Glutamatergic neuron (in vitro differentiated cells): ENCODE data around the gene CEP128. TPM values are rescaled to one million over a fixed set of nuclear protein-coding genes. Genes with fewer than 3 reads are reported as not detected.

Experiments used
- DNase-seq: peaks from one replicate; pipeline ENCODE4 v3.0.0; 2022
- H3K27ac Mint-ChIP-seq: one replicate; pipeline ENCODE4 v1.8.0; 2020; ENCODE audit warnings: mild to moderate bottlenecking, mixed read lengths, inconsistent platforms; ENCODE audit not compliant: unreplicated experiment
- H3K27me3 Mint-ChIP-seq: one replicate; pipeline ENCODE4 v1.8.0; 2020; ENCODE audit warnings: mild to moderate bottlenecking, moderate library complexity, mixed read lengths, inconsistent platforms; ENCODE audit not compliant: unreplicated experiment
- H3K36me3 Mint-ChIP-seq: one replicate; pipeline ENCODE4 v1.8.0; 2020; ENCODE audit warnings: mild to moderate bottlenecking, mixed read lengths, inconsistent platforms; ENCODE audit not compliant: unreplicated experiment
- H3K4me1 Mint-ChIP-seq: one replicate; pipeline ENCODE4 v1.8.0; 2020; ENCODE audit warnings: mild to moderate bottlenecking, low read depth, mixed read lengths, inconsistent platforms; ENCODE audit not compliant: unreplicated experiment
- H3K4me3 Mint-ChIP-seq: one replicate; pipeline ENCODE4 v1.8.0; 2020; ENCODE audit warnings: mild to moderate bottlenecking, mixed read lengths, inconsistent platforms; ENCODE audit not compliant: unreplicated experiment
- H3K9me3 Mint-ChIP-seq: one replicate; pipeline ENCODE4 v1.8.0; 2020; ENCODE audit warnings: mild to moderate bottlenecking, moderate library complexity, mixed read lengths, inconsistent platforms; ENCODE audit not compliant: unreplicated experiment
- CTCF ChIP-seq: fragments of 200-600 bp; sonication (generic); IDR thresholded peaks from one replicate; pipeline ENCODE4 v1.5.0; 2021; ENCODE audit not compliant: partially characterized antibody, unreplicated experiment
- total RNA-seq: library from RNA; stranded (reverse); fragmentation: NEBNext Ultra II Directional; extraction: Animal tissue kit (Norgen Biotek cat#: 25700); gene quantifications from one replicate; pipeline ENCODE4 v1.2.1, GENCODE V29; 2021; ENCODE audit not compliant: unreplicated experiment

The CEP128 gene
- total RNA-seq, 1 donor from 2014 or later, result 38.5 TPM

- no peak for TF ChIP-seq CTCF
- H3K9me3 Mint-ChIP-seq, result no peaks in the 10 kb centered on the region
- no peak overlapping the region for H3K27ac Mint-ChIP-seq
- H3K4me3 Mint-ChIP-seq, result no peak overlapping the region
- H3K4me1 Mint-ChIP-seq, result no peaks in the 10 kb centered on the region
- DNase-seq, result no peak
- H3K27me3 Mint-ChIP-seq, result no peaks in the 10 kb centered on the region
- H3K36me3 Mint-ChIP-seq, result no peaks in the 10 kb centered on the region
Measured at GRCh38 chr14:80695869-80696268, 245.7 kb downstream of the CEP128 start.

- DNase-seq, result no peak
- H3K4me3 Mint-ChIP-seq, result no peak overlapping the region
- H3K27me3 Mint-ChIP-seq, result no peaks in the 10 kb centered on the region
- no peaks in the 10 kb centered on the region for H3K9me3 Mint-ChIP-seq
- no peak for TF ChIP-seq CTCF
- no peaks in the 10 kb centered on the region for H3K36me3 Mint-ChIP-seq
- H3K4me1 Mint-ChIP-seq, result no peaks in the 10 kb centered on the region
- H3K27ac Mint-ChIP-seq, result no peak overlapping the region
Measured at GRCh38 chr14:80692903-80693302, 248.6 kb downstream of the CEP128 start.

- Mint-ChIP-seq H3K36me3 (peaks cover 19% of the 10 kb centered on the region), H3K27ac (no peak overlapping the region), H3K4me3 (no peak overlapping the region), H3K4me1 (no peaks in the 10 kb centered on the region), H3K9me3 (peaks cover 4% of the 10 kb centered on the region), H3K27me3 (peaks cover 8% of the 10 kb centered on the region)
- TF ChIP-seq CTCF, result no peak
- DNase-seq, result no peak
Measured at GRCh38 chr14:80681651-80682050, 259.9 kb downstream of the CEP128 start.

GRCh38 chr14:80679273-80679672 lies 262.3 kb downstream of the CEP128 start:
- H3K36me3 Mint-ChIP-seq, result peaks cover 19% of the 10 kb centered on the region
- H3K27me3 Mint-ChIP-seq, result peaks cover 6% of the 10 kb centered on the region

GRCh38 chr14:80678436-80678835 lies 263.1 kb downstream of the CEP128 start:
- no peak overlapping the region for H3K27ac Mint-ChIP-seq

More at GRCh38 chr14:80679273-80679672, 262.3 kb downstream of the CEP128 start:
- no peak for TF ChIP-seq CTCF
- H3K4me3 Mint-ChIP-seq, result no peak overlapping the region
- peaks cover 4% of the 10 kb centered on the region for H3K9me3 Mint-ChIP-seq
- no peak overlapping the region for H3K27ac Mint-ChIP-seq
- H3K4me1 Mint-ChIP-seq, result no peaks in the 10 kb centered on the region
- no peak for DNase-seq

More at GRCh38 chr14:80678436-80678835, 263.1 kb downstream of the CEP128 start:
- Mint-ChIP-seq H3K36me3 (peaks cover 19% of the 10 kb centered on the region), H3K27me3 (peaks cover 2% of the 10 kb centered on the region), H3K4me3 (no peak overlapping the region), H3K9me3 (peaks cover 4% of the 10 kb centered on the region), H3K4me1 (no peaks in the 10 kb centered on the region)
- no peak for DNase-seq
- TF ChIP-seq CTCF, result no peak
